Measurements from ENCODE around the gene RASGRP2.

The RASGRP2 gene

DNA sequence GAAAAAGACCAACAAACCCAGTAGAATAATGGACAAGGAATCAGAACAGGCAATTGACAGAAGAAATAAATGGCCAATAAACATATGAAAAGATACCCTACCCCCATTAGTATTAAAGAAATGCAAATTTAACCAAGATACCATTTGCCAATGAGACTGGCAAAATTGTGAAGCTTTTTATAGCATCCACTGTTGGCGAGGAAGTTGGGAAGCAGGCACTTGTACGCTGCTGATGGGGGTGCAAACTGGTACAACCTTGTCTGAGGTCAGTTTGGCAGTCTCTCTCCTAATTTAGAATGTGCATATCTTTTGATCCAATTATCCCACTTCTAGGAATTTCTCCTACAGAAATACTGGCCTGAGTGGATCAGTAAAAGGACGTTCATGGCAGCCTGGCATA is 12.3 kb downstream of the RASGRP2 start:
- Mint-ChIP-seq H3K27ac (no peak overlapping the region), H3K9me3 (no peaks in the 10 kb centered on the region)

DNA sequence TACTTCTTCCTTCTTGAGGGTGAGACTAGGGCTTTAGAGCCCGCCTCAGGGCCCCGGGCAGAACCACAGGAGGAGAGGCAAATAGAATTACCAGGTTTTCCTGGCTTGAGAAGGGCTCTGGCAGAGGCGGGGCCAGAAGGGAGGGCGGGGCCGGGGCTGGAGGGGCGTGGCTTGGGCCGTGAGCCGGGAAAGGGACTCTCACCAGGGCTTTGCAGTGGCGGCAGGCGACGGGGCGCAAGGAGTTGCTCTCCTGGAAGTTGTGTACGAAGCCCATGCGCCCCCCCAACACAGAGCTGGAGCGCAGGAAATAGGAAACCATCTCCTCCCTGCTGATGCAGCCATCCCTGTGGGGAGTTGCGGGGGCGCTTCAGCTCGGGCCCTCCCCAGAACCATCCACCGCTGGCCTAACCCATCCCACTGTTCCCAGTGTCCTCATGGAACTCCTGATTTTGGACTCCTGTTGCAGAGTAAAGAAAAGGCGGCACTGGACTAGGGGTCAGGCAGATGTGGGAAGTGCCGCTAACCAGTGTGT is 14.0 kb downstream of the RASGRP2 start:
- H3K9me3 Mint-ChIP-seq = no peaks in the 10 kb centered on the region

More for the DNA sequence above, 12.3 kb downstream of the RASGRP2 start:
- Mint-ChIP-seq H3K4me1 (peaks cover 8% of the 10 kb centered on the region), H3K36me3 (ENCODE audit: low read depth) (no peaks in the 10 kb centered on the region), H3K27me3 (ENCODE audit: low read depth) (peaks cover 16% of the 10 kb centered on the region), H3K4me3 (no peak overlapping the region)
- TF ChIP-seq, protein P1, sequence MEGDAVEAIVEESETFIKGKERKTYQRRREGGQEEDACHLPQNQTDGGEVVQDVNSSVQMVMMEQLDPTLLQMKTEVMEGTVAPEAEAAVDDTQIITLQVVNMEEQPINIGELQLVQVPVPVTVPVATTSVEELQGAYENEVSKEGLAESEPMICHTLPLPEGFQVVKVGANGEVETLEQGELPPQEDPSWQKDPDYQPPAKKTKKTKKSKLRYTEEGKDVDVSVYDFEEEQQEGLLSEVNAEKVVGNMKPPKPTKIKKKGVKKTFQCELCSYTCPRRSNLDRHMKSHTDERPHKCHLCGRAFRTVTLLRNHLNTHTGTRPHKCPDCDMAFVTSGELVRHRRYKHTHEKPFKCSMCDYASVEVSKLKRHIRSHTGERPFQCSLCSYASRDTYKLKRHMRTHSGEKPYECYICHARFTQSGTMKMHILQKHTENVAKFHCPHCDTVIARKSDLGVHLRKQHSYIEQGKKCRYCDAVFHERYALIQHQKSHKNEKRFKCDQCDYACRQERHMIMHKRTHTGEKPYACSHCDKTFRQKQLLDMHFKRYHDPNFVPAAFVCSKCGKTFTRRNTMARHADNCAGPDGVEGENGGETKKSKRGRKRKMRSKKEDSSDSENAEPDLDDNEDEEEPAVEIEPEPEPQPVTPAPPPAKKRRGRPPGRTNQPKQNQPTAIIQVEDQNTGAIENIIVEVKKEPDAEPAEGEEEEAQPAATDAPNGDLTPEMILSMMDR (IDR thresholded peaks at IDR 0.05; ENCODE audit: unreplicated experiment in 3 of 3) = no peak

DNA sequence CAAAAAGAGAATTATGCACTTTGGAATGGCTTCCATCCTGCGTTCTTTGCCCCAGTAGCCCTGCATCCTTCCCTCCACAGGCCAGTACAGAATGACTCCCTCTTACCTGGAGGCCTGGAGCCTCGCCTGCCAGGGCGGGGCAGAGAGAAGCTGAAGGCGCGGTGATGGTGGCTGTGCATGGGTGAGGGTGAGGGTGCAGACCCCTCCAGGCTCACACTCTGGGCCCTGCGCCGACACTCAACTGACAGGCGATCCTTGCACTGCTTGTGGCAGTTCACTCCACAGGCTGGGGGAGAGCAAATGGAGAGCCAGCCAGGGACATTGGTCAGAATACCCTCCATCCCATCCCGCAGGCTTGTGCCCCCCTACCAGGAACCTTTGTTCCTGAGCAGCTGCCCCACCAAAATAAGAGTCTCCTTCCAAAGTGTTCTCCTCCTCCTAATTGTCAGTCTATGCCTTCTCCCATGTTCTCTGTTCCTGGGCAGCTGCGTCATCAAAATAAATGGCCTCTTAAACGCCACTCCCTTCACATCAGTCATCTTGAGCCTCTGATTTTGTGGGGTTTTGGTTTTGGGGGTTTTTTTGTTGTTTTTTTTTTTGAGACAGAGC is 15.1 kb downstream of the RASGRP2 start:
- TF ChIP-seq, protein P1 (IDR thresholded peaks at IDR 0.05; ENCODE audit: unreplicated experiment in 3 of 3) = no peak
- Mint-ChIP-seq H3K27ac (no peak overlapping the region), H3K9me3 (no peaks in the 10 kb centered on the region), H3K27me3 (ENCODE audit: low read depth) (peaks cover 13% of the 10 kb centered on the region), H3K4me3 (no peak overlapping the region), H3K4me1 (peaks cover 22% of the 10 kb centered on the region), H3K36me3 (ENCODE audit: low read depth) (no peaks in the 10 kb centered on the region)

More for the DNA sequence above, 14.0 kb downstream of the RASGRP2 start:
- Mint-ChIP-seq H3K4me3 (peak overlapping the region in 1 of 3 experiments; percentile 23), H3K27ac (no peak overlapping the region), H3K27me3 (ENCODE audit: low read depth) (peaks cover 9% of the 10 kb centered on the region), H3K4me1 (peaks cover 13% of the 10 kb centered on the region), H3K36me3 (ENCODE audit: low read depth) (no peaks in the 10 kb centered on the region)
- TF ChIP-seq, protein P1 (IDR thresholded peaks at IDR 0.05; ENCODE audit: unreplicated experiment in 3 of 3) = no peak

DNA sequence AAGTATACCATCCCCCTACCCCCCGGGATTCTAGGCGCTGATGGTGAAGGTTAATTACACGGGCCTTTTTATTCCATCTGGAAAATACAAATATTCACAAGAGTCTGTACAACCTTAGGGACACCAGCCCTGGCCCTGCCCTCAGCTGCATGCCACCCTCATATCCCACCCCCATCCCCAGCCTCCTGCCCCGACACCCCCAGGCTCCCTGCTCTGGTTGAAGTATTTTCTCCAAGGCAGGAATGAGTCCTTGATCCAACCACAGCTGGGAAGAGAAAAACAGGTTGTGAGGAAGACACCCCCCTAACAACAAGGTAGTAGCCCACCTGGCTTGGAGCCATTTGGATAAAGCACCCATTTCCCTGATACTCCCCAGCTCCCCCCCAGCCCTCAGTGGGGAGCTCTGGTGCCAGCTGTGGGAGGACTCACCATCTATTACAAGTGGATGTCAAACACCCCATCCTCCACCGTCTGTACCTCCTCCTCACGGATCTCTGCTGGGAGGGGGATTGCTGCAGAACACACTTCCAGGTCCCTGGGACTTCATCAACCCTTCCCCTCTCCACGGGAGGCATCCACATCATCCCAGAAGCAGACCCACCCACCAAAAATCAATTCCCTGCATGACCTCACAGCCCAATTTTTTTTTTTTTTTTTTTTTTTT is 16.9 kb downstream of the RASGRP2 start:
- Mint-ChIP-seq H3K9me3 (no peaks in the 10 kb centered on the region), H3K36me3 (ENCODE audit: low read depth) (no peaks in the 10 kb centered on the region), H3K27ac (peak overlapping the region; percentile 77 to 91 (median 83)), H3K27me3 (ENCODE audit: low read depth) (peaks cover 26% of the 10 kb centered on the region), H3K4me3 (peak overlapping the region in 1 of 3 experiments; percentile 29), H3K4me1 (peaks cover 22% of the 10 kb centered on the region)
- TF ChIP-seq, protein P1 (IDR thresholded peaks at IDR 0.05; ENCODE audit: unreplicated experiment in 3 of 3) = no peak

DNA sequence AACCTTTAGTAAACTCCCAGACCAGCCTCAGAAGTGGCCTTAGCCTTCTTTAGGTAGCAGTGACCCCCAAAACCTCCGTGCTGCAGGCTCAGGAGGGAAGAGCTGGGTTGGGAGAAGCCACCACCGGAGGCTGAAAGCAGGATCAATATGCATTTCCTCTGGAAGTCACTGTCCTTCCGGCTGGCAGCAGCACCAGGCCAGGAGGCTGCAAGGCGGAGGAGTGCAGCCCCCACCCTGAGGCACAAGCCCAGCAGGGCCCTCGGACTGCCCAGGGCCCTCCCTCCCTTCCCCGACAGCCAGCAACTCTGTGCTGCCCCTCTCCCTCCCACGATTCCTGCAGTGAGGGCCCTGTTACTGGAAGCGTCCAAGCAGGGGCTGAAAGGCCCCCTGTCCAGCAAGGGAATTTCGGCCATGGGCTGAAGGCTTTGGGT is 17.7 kb downstream of the RASGRP2 start:
- H3K27me3 Mint-ChIP-seq (ENCODE audit: low read depth) = peaks cover 34% of the 10 kb centered on the region
- H3K27ac Mint-ChIP-seq = peak overlapping the region; percentile 77 to 91 (median 83)
- H3K9me3 Mint-ChIP-seq = no peaks in the 10 kb centered on the region
- H3K4me3 Mint-ChIP-seq = no peak overlapping the region
- TF ChIP-seq, protein P1 (IDR thresholded peaks at IDR 0.05; ENCODE audit: unreplicated experiment in 3 of 3) = no peak
- H3K4me1 Mint-ChIP-seq = peaks cover 22% of the 10 kb centered on the region
- no peaks in the 10 kb centered on the region for H3K36me3 Mint-ChIP-seq (ENCODE audit: low read depth)
